K562 (cell line): ENCODE results near the gene FBXW11. TPM values are rescaled to one million over a fixed set of nuclear protein-coding genes. Genes with fewer than 3 reads are reported as not detected.

ENCODE experiments used
- BRF2 ChIP-seq: IDR thresholded peaks from 3 replicates; pipeline ENCODE4 v1.6.1; 2011; ENCODE audit warnings: borderline replicate concordance, mild to moderate bottlenecking; ENCODE audit not compliant: insufficient read length, insufficient read depth
- DIDO1 ChIP-seq: fragments of 450-650 bp; IDR thresholded peaks from 2 replicates; pipeline ENCODE4 v1.6.1; 2016; ENCODE audit warnings: low read depth, missing biosample characterization, missing genetic modification characterization
- HCFC1 ChIP-seq: IDR thresholded peaks from 2 replicates; pipeline ENCODE4 v1.6.1; 2012; ENCODE audit warnings: low read depth, low read length, improper control_type of control experiment
- MCM5 ChIP-seq: fragments of 450-650 bp; IDR thresholded peaks from 2 replicates; pipeline ENCODE4 v1.6.1; 2016; ENCODE audit warnings: low read depth
- MIER1 ChIP-seq: fragments of 450-650 bp; IDR thresholded peaks from 2 replicates; pipeline ENCODE4 v1.6.1; 2016; ENCODE audit warnings: antibody characterized with exemption, mild to moderate bottlenecking, low read depth
- MTA2 ChIP-seq: fragments of 450-650 bp; IDR thresholded peaks from 2 replicates; pipeline ENCODE4 v1.6.1; 2016; ENCODE audit warnings: low read depth
- OTX1 ChIP-seq: fragments of 450-650 bp; formaldehyde crosslinking; IDR thresholded peaks from 2 replicates; pipeline ENCODE4 v1.4.0; 2022; ENCODE audit warnings: mild to moderate bottlenecking
- PHB ChIP-seq: fragments of 250-450 bp; sonication (Bioruptor Pico); IDR thresholded peaks from 2 replicates; pipeline ENCODE4 v1.5.0; 2021
- PRDM10 ChIP-seq: fragments of 450-650 bp; IDR thresholded peaks from 2 replicates; pipeline ENCODE4 v1.6.1; 2018; ENCODE audit not compliant: partially characterized antibody
- SFPQ ChIP-seq: fragments of 200-400 bp; formaldehyde crosslinking; IDR thresholded peaks from 2 replicates; pipeline ENCODE4 v1.6.1; 2017; ENCODE audit warnings: mild to moderate bottlenecking, low read depth, low read length, moderate library complexity
- SP2 ChIP-seq: IDR thresholded peaks from 2 replicates; pipeline ENCODE4 v1.6.1; 2011; ENCODE audit warnings: mild to moderate bottlenecking, low read depth, low read length, moderate library complexity; ENCODE audit not compliant: poor library complexity, severe bottlenecking; ENCODE audit errors: extremely low read depth
- ZNF12 ChIP-seq: sonication (generic); formaldehyde crosslinking; IDR thresholded peaks from 2 replicates; pipeline ENCODE4 v1.4.0; 2020; ENCODE audit warnings: mild to moderate bottlenecking, missing genetic modification reagents
- ZNF232 ChIP-seq: sonication (generic); formaldehyde crosslinking; IDR thresholded peaks from 2 replicates; pipeline ENCODE4 v1.8.0; 2022; ENCODE audit warnings: mild to moderate bottlenecking, missing genetic modification reagents
- ZNF280B ChIP-seq: fragments of 250-450 bp; sonication (Bioruptor Pico); IDR thresholded peaks from 2 replicates; pipeline ENCODE4 v1.5.1; 2021; ENCODE audit warnings: mild to moderate bottlenecking
- polyA plus RNA-seq, 8 experiments: library from polyadenylated mRNA; depleted of rRNA in 4 of 8; stranded (reverse) in 5 of 8; unstranded in 3 of 8; fragments of >200 nt; fragmentation: Nextera tagmentation in 2 of 8; fragmentation: Illumina TruSeq in 1 of 8; extraction: Ambion mirVana in 2 of 8; extraction: Trizol in 1 of 8; gene quantifications; 2 replicates each; pipeline versions ENCODE4 v1.2.1 to v1.2.3, GENCODE V29; 2011 to 2014; ENCODE audit warnings: inconsistent platforms in 1 of 8, missing spikeins in 1 of 8
- total RNA-seq, 7 experiments: library from RNA; depleted of rRNA in 6 of 7; stranded (reverse); fragments of >200 nt in 6 of 7; fragmentation: Illumina TruSeq in 2 of 7; extraction: Trizol in 2 of 7; gene quantifications; 2 replicates each; pipeline versions ENCODE4 v1.2.1 to v1.2.3, GENCODE V29; 2011 to 2021; ENCODE audit warnings: low replicate concordance in 1 of 7
- TF ChIP-seq, protein P1 (sequence below): sonication (generic); IDR thresholded peaks from 2 replicates; pipeline ENCODE4 v1.6.1; 2016
- TF ChIP-seq, protein P2 (sequence below): fragments of 250-450 bp; sonication (Bioruptor Pico); IDR thresholded peaks from 2 replicates; pipeline ENCODE4 v1.8.0; 2022; ENCODE audit warnings: inconsistent platforms, mild to moderate bottlenecking, moderate library complexity, borderline replicate concordance

Gene FBXW11
- total and polyA plus RNA-seq, 9 of the 15 experiments (the other 6 are each of a cell fraction or from before 2014, with no cell fraction given): 3.0 to 28.6 (median 23.6) TPM

DNA sequence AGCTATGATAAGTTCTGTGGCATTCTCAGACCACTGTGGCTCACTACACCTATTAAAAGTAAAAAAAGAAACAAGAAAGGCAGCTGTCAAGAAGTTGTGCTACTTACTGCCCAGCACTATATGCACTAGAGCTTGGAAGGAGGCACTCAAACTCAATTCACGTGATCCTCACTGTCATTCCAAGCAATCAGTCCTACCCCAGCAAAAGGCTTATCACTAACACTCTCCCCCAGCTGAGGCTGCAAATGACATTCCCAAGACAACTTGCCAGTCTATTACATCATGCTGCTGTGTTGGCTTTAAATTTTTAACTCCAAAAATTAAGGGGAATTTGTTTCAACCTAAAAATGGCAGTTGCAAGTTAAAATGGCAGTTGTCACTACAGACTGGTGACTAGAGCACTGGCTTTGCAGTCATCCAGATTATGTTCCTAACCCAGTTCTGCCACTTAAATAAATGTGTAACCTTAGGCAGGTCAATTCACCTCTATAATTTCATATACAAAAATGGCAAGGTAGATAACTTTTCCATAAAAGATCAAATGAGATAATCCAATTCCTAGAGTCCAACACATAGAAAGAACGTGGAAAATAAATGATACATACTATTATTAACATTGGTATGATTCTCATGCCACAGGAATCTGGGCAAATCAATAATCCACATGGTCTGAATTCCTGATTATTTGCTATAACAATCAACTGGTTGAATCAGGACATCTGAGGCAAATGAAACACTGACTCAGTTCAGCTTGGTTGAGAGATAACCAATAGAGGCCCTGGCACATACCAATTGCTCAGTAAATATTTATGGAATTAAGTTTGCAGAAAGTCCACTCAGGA is 52.4 kb downstream of the FBXW11 start (continued):
- TF ChIP-seq MIER1 (no peak), HCFC1 (peak; percentile 46), ZNF232 (CRISPR knock-in tag) (no peak), SFPQ (no peak), ZNF280B (CRISPR knock-in tag) (no peak), DIDO1 (tag) (peak; percentile 49; the same call in 1 of the 2 replicates), PRDM10 (peak; percentile 19), MCM5 (no peak), BRF2 (no peak), ZNF12 (no peak), SP2 (no peak), OTX1 (CRISPR knock-in tag) (peak; percentile 51; the same call in 1 of the 2 replicates), MTA2 (peak; percentile 79), PHB (CRISPR knock-in tag) (no peak)
- TF ChIP-seq, protein P1, sequence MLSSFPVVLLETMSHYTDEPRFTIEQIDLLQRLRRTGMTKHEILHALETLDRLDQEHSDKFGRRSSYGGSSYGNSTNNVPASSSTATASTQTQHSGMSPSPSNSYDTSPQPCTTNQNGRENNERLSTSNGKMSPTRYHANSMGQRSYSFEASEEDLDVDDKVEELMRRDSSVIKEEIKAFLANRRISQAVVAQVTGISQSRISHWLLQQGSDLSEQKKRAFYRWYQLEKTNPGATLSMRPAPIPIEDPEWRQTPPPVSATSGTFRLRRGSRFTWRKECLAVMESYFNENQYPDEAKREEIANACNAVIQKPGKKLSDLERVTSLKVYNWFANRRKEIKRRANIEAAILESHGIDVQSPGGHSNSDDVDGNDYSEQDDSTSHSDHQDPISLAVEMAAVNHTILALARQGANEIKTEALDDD: no peak
- TF ChIP-seq, protein P2, sequence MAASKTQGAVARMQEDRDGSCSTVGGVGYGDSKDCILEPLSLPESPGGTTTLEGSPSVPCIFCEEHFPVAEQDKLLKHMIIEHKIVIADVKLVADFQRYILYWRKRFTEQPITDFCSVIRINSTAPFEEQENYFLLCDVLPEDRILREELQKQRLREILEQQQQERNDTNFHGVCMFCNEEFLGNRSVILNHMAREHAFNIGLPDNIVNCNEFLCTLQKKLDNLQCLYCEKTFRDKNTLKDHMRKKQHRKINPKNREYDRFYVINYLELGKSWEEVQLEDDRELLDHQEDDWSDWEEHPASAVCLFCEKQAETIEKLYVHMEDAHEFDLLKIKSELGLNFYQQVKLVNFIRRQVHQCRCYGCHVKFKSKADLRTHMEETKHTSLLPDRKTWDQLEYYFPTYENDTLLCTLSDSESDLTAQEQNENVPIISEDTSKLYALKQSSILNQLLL (CRISPR knock-in tag): no peak
